ENCODE results near the gene EPHB3.

EPHB3 gene

DNA sequence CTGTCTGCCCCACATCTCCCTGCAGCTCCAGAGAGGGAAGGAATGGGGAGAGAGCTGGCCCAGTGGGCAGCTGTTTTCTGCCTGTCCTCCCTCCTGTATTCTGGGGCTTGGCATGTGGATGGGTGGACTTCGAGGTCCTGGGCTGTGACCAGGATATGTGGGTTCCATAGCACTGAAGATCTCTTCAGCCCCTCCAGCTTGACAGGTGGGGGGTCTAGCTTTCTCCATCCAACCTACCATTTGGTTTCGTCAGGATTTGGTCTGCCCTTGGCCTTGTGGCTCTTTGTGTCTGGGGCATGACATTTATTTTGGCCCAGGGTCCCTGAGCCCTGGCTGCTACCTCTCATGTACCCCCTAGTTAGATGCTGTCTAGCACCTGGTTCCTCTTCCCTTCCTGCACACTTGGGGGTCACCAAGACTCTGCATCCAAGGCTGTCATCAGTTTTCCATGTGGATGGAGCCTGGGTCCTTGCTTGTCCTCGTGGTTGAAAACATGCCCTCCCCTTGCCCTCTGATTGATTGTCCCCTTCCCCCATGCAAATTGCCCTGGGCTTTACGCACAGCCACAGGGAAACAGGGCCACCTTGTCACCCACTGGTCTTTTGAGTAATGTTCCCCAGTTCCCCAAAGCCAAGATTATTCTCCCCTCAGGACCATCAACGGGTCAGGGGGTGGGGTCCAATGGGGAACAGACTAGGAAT lies 3.2 kb downstream of the EPHB3 start:
- no peak for DNase-seq

DNA sequence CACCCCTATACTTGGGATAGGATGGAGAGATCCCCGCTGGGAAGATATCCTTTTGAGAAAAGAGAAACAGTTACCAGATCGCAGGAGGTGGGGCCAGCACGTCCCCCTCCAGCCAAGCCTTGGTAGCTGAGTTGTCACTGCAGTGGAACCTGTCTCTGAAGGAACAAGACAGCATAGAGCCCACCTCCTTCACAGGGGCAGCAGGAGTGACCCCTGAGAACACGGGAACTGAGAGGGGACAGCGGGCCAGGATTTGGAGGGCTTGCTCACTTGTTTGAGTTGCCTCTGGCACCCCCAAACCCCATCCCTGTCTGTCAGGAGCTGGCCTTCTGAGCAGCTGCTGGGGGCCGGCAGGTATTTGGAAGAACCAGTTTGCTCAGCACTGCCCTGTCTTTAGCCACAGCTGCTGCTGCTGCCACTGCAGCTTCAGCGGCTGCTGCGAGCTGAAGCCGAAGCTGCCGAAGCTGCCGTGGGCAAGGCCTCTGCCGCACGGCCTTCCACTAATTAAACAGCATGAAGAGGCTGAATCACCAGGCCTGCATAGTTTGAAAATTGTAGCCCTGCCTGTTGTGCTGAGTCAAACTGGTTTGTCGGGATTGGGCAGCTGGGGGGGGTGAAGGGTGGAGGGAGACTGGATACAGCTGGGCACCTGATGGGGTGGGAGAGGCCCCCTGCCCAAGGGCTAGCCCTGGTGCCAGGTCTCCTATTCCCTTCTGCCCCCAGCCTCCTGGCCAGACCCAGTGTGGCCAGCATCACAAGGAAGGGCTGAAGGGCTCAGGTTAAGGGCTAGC lies 4.0 kb downstream of the EPHB3 start:
- DNase-seq, result no peak

DNA sequence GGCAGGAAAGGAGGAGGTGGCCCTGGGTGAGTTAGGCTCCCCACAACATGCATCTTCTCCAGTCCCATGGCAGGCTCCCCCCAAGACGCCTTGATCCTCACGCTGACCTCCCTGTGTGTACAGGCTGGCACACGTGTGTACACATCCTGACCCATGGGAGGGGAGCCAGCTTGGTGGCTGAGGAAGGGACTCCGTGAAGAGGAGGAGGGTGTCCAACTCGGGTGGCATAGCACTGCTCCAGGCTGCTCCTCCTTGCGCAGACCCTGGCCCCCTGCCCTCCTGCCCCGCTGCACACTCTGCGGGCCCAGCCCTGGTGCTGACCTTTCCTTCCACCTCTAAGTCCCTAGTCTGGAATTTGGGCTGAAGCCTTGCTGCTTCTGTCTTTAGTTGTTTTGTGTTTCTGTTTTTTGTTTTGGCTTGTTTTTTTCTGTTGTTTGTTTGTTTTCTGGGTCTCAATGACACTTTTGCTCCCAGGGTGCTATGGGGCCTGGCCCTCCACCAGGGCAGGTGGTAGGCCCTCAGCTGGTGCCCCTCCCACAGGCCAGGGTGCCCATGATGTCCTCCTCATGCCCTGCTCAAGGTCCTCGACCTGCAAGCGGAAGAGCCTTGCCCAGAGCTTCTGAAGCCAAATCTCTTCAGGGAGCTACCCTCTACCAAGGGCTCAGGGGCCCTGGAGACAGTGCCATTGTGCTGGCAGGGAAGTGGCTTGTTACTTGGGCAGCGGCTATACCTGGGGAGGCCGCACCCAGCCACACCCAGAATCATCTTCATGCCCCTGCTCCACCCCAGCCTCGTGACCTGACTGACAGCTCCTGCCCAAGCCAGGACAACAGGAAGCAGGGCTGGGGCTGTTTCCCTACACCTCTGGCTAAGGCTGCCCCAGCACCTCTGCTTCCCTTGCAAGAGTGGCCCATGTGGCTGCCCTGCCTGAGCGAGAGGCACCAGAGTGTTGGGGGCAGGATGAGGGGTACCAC lies 5.1 kb downstream of the EPHB3 start:
- no peak for DNase-seq

DNA sequence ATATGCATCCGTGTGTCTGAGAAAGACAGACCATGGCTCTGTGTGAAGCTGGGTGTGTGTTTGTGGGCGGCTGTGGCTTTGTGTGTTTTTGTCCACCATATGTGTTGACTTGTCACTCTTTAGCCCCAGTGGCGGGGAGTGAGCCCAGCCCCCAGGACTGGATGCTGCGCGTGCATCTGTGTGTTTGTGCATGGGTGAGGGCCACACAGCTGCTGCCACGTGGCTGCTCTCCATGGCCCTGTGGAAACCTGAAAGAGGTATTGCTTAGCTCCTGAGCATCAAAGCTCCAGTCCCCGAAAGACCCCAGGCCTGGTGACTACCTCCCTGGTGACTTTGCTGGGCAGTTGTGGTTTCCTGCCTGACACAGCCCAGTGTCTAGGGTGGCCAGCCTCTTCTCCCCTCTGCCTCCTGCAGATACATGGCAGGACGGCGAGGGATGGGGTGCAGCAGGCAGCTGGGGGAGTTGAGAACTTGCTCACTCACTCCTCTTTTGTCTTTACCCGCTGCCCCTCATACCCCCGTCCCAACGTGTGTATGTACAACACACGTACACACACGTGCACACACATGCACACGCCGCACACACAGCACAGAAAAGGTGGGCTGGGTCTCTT lies 6.5 kb downstream of the EPHB3 start:
- no peak for DNase-seq

DNA sequence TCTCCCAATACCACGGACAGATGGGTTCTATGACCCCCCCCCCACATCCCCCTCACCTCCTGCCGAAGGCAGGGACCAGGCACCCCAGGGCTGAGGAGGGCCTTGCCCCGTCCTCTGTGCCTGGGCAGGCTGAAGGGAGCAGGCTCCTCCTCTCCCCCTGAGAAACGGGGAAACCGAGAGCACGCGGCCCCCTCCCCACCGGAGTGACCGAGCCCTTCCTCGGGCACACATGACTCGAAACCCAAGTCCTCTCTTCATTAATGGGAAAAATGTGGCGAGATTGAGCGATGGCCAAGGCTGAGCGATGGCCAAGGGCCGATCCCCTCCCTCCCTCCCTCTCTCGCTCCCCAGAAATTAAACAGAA lies 7.0 kb downstream of the EPHB3 start:
- no peak for DNase-seq

DNA sequence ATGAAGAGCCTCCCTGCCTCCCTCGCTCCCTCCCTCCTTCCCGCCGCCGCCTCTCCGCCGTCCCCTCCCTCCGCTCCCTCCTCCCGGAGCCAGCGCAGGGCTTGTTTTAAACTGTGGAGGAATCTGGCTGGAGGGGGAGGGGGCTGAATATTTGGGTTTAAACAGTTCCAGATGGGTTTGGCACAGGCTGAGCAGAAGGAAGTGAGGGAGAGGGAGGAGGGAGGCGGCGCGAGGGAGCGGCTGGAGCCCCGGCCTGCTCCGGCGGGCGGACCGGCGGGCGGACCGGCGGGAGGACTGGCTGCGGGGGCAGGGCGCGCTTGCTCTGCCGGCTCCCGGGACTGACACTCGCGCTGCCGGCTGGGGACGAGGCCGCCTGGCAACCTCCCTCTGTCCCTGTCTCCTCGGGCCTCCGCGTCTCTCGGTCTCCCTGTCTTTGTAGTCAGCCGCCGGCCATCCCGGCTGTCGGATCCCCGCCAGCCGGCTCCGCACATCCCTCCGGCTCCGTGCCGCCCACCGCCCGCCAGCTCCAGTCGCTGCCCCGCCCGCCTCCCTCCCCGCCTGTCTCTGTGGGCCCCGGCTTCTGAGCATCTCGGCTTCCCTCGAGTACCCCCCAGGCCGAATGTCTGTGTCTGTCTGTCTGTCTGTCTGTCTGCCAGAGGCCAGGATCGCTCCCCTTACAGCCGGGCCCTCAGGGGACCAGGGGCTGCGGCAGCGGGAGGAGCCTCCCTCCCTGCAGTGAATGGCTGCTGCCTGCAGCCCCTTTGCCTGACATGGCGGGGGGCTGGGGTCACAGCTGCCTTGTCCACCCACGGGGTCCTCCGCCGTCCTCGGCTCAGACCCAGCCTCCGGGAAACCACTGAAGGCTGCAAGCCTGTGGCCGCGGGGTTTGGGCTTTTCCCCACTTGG lies 7.6 kb downstream of the EPHB3 start:
- DNase-seq, result no peak

DNA sequence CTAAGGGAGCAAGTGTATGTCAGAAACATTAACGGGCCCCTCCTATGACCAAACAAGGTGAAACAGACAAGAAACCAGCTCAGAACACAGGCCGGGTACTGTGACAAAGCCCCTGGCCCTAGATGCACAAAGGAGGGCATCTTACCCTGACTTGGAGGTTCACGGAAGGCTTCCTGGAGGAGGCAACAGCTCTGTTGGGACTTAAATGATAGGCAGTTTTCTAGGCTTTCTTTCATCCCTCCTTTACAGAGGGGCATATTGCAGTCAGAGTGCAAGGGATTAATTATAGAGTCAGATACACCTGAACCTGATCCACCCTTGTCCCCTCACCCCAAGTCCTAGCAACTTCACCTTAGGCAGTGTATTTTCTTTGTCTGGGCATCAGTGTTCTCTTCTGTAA lies 8.4 kb downstream of the EPHB3 start:
- DNase-seq, result no peak

DNA sequence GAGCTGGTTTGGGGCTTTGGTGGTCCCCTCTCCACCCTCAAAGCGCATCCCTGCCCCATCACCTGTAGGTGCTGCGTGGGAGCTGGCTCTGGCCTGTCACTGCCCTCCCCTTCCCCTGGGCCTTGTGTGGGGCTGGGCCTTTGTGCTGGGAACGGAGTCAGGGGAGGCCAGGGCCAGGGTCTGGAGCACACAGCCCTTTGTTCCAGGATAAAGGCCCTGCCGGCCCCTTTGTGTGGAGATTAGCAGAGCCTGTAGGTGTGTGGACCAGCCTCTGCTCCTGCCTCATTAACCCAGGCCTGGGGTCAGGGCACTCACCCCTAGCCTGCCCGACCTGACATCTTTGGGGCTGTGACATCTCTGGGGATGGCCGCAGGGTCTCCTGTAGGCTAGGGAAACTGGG lies 8.9 kb downstream of the EPHB3 start:
- no peak for DNase-seq

DNA sequence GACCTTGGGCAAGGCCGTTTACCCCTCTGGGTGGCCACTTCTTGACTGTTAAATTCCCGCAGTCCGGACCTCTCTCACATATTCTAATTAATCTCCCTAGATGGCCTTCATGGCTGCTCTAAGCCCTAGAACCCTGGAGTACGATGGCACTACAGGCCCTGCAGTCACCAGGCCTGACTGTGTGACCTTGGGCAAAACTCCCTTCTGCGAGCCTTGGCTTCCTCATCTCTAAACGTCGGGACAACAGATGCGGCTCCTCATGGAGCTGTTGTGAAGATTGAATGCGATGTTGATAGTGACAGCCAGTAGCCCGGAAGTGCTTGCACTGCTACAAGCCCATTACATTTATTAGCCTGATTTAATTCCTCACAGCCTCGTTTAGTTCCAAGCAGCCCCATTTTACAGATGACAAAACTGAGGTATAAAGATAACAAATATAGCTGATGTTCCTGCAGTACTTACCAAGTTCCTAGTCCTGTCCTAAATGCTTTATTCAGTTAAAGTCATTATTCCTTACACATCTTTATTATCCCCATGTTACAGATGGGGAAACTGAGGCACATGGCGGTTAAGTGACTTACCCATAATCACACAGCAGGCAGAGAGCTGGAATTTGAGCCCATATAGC lies 10.3 kb downstream of the EPHB3 start:
- DNase-seq, result no peak

DNA sequence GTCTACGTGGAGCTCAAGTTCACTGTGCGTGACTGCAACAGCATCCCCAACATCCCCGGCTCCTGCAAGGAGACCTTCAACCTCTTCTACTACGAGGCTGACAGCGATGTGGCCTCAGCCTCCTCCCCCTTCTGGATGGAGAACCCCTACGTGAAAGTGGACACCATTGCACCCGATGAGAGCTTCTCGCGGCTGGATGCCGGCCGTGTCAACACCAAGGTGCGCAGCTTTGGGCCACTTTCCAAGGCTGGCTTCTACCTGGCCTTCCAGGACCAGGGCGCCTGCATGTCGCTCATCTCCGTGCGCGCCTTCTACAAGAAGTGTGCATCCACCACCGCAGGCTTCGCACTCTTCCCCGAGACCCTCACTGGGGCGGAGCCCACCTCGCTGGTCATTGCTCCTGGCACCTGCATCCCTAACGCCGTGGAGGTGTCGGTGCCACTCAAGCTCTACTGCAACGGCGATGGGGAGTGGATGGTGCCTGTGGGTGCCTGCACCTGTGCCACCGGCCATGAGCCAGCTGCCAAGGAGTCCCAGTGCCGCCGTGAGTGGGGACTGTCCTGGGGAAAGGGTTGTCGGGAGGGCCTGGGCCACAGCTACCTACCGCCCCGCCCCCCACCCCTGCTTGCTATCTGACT lies 11.2 kb downstream of the EPHB3 start:
- DNase-seq, result no peak

DNA sequence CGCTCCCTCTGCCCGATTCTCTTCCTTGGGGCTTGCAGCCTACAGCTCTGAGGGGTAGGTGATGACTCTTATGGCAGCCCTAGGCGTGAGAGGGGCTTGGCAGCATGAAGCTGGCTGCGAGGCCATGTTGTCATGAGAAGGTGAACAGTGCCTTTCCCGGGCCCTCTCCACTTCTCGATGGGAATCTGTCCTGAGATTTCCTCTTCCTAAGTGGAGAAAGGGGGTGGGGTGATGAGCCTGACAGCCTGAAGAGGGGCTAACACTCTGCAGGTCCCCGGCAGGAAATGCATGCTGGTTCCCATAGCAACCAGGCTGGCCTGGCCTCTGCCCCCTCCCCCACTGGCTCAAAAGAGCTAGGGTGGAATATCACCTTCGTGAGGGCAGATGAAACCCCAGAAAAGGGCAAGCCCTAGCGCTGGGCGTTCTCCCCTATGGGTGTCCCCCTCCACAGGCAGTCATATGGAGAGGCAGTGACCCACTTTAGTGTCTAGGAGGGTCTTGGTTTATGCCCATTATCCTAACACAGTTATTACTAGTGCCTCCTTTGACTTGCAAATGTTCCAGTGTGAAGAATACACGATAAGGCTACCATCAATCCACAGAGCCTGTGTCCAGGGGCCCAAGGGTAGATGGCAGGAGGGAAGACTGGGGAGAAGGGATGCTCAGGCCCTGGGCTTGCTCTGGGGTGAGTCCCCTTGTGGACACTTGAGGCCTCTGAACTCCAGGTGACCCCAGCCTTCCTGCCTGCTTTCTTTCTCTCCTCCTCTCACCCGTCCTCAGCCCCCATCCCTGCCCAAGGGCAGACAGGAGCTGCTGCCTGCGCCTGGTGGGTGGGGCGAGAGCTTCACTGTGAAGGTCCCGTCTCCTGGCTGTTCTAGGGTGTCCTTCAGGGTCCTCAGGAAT lies 13.2 kb downstream of the EPHB3 start:
- DNase-seq, result no peak

DNA sequence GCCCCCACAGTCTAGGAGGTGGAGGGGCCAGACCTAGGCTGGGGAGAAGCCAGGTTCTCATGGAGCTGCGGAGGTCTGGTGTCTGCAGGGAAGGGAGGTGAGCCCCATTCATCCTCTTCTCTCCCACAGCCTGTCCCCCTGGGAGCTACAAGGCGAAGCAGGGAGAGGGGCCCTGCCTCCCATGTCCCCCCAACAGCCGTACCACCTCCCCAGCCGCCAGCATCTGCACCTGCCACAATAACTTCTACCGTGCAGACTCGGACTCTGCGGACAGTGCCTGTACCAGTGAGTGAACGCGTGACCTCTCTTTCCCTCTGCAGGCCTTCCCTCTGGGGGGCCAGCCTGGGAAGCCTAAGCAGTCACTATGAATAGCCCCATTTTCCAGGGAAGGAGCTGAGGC lies 14.1 kb downstream of the EPHB3 start:
- no peak for DNase-seq

DNA sequence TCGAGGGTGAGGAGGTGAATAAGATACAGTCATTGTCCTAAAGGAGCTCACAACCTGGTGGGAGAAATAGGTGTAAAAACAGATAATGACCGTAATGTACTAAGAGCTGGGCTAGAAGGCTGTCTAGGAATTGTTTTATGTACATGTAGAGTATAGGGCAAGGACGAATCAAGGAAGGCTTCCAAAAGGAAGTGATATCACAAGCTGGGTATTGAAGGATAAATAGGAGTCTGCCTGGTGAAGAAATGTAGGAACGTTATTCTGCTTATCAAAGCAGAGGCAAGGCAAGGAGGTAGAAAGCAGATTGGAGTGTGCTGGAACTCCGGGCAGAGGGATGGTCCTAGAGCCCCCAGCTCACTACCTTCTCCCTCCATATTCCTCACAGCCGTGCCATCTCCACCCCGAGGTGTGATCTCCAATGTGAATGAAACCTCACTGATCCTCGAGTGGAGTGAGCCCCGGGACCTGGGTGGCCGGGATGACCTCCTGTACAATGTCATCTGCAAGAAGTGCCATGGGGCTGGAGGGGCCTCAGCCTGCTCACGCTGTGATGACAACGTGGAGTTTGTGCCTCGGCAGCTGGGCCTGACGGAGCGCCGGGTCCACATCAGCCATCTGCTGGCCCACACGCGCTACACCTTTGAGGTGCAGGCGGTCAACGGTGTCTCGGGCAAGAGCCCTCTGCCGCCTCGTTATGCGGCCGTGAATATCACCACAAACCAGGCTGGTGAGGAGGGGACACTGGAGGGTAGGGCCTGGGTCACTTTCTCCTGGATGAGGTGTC lies 15.1 kb downstream of the EPHB3 start:
- no peak for DNase-seq

DNA sequence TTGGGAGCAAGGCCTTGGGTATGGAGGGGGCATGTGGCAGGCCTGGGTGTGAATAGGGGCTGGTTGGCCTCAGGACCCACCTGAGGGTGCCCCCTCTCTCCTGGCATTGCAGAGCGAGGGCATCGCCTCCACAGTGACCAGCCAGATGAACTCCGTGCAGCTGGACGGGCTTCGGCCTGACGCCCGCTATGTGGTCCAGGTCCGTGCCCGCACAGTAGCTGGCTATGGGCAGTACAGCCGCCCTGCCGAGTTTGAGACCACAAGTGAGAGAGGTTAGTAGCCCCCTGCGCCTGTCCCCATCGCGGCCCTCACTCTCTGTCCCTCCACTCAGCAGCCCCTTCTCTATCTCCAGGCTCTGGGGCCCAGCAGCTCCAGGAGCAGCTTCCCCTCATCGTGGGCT lies 16.0 kb downstream of the EPHB3 start:
- DNase-seq, result no peak

DNA sequence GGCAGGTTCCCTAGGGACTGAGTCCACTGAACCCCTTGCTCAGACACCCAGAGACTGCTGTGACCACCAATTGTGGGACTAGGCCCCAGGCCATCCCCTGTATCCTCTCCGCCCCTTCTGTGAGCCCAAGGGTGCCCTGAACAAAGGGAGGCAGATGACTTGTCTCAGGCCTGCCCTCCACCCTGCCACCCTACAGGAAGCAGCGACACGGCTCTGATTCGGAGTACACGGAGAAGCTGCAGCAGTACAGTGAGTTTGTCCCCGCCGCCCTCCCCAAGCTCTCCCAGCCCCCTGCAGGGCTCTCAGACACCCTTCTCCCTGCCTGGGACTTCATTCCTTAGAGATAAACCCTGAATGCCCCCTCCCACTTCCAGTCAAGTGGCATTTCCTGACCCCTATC lies 16.6 kb downstream of the EPHB3 start:
- no peak for DNase-seq

DNA sequence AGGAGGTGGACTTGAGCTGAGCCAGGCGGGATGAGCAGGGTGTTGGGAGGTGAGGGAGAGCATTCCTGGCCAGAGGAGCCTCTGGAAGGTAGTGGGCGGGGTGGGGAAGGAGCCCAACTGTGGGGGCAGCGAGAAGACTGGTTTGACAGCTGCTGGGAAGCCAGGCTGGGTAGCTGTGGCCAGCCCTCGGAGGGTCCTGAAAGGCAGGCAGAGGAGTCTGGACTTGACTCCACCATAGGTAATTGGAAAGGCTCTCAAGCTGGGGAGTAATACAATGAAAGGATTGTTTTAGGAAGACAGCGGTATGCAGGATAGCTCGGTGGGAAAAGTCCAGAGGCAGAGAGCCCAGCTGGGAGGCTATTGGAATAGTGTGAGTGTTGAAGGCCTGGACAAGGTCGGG lies 17.2 kb downstream of the EPHB3 start:
- DNase-seq, result no peak

DNA sequence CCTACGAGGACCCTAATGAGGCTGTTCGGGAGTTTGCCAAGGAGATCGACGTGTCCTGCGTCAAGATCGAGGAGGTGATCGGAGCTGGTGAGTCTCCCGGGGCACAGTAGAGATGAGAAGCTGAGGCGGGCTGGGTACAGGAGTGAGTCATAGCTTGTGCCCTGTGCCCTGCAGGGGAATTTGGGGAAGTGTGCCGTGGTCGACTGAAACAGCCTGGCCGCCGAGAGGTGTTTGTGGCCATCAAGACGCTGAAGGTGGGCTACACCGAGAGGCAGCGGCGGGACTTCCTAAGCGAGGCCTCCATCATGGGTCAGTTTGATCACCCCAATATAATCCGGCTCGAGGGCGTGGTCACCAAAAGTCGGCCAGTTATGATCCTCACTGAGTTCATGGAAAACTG lies 17.9 kb downstream of the EPHB3 start:
- DNase-seq, result no peak

DNA sequence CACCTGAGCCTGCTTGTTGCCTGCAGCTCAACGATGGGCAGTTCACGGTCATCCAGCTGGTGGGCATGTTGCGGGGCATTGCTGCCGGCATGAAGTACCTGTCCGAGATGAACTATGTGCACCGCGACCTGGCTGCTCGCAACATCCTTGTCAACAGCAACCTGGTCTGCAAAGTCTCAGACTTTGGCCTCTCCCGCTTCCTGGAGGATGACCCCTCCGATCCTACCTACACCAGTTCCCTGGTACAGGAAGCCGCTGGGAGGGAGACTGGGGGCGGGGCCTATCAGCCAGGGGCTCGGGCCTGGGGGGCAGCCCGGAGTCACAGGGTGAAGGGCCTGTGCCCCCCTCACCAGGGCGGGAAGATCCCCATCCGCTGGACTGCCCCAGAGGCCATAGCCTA lies 18.8 kb downstream of the EPHB3 start:
- no peak for DNase-seq

DNA sequence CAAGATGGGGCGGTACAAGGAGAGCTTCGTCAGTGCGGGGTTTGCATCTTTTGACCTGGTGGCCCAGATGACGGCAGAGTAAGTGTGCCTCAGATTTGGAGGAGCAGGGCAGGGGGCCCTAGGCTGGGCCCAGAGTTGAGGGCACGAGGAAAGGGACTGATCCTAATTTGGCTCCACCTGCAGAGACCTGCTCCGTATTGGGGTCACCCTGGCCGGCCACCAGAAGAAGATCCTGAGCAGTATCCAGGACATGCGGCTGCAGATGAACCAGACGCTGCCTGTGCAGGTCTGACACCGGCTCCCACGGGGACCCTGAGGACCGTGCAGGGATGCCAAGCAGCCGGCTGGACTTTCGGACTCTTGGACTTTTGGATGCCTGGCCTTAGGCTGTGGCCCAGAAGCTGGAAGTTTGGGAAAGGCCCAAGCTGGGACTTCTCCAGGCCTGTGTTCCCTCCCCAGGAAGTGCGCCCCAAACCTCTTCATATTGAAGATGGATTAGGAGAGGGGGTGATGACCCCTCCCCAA lies 19.8 kb downstream of the EPHB3 start:
- DNase-seq, result no peak

Data from T-helper 2 cell (primary cell).